PFSK-1 (cell line): ENCODE data around the gene PDHA1.

Experiments used
- POLR2AphosphoS5 ChIP-seq: IDR thresholded peaks from 2 replicates; pipeline ENCODE4 v1.6.1; 2012; ENCODE audit warnings: low read depth, mild to moderate bottlenecking, control low read depth, low read length, moderate library complexity
- REST ChIP-seq, 2 experiments: IDR thresholded peaks; 2 replicates each; pipeline versions ENCODE4 v1.6.1 to v1.8.0; 2011 to 2012; ENCODE audit warnings: low read depth in 2 of 2, low read length in 2 of 2, control low read depth in 1 of 2, inconsistent platforms in 1 of 2, mild to moderate bottlenecking in 1 of 2, moderate library complexity in 1 of 2; ENCODE audit not compliant: insufficient read depth in 1 of 2
- TAF1 ChIP-seq: IDR thresholded peaks from 2 replicates; pipeline ENCODE4 v1.6.1; 2012; ENCODE audit warnings: low read length, control low read depth, borderline replicate concordance; ENCODE audit not compliant: insufficient read depth

- TF ChIP-seq POLR2AphosphoS5 (no peak), TAF1 (no peak), REST (IDR thresholded peaks at IDR 0.05; ENCODE audit: insufficient read depth in 1 of 2, low read depth in 2 of 2, low read length in 2 of 2) (no peak)
Measured at GRCh38 chrX:19334945-19335626, 8.6 kb upstream of the PDHA1 start.
